GM18907 (cell line): Measurements from ENCODE around the gene PAPLN.
A peak's percentile ranks its signal among the peaks of the same experiment; 100 is the strongest.
"Not testable (repeated sequence)": the region's sequence is repeated elsewhere in the genome, so short reads cannot be mapped to it uniquely, and the experiment has no call there.

Experiments used
- ATAC-seq: cut with Tn5 transposase; IDR thresholded peaks from one replicate; pipeline ENCODE4 v1.9.1; 2021; ENCODE audit warnings: mild to moderate bottlenecking, moderate library complexity; ENCODE audit not compliant: unreplicated experiment

The PAPLN gene

GRCh38 chr14:73283608-73284379, 46.5 kb downstream of the PAPLN start:
- ATAC-seq = no peak

GRCh38 chr14:73285979-73286378, 48.7 kb downstream of the PAPLN start:
- no peak for ATAC-seq

- ATAC-seq = no peak
Measured at GRCh38 chr14:73286598-73286997, 49.3 kb downstream of the PAPLN start.

- ATAC-seq = no peak
Measured at GRCh38 chr14:73287071-73287470, 49.8 kb downstream of the PAPLN start.

GRCh38 chr14:73289308-73289707, 52.0 kb downstream of the PAPLN start:
- no peak for ATAC-seq

GRCh38 chr14:73289729-73290128, 52.4 kb downstream of the PAPLN start:
- ATAC-seq = no peak

GRCh38 chr14:73290279-73290678, 53.0 kb downstream of the PAPLN start:
- ATAC-seq = peak; percentile 72

- no peak for ATAC-seq
Measured at GRCh38 chr14:73293782-73294781, 56.8 kb downstream of the PAPLN start.

GRCh38 chr14:73295198-73295796, 58.0 kb downstream of the PAPLN start:
- ATAC-seq = no peak

- ATAC-seq = no peak
Measured at GRCh38 chr14:73305499-73305898, 68.2 kb downstream of the PAPLN start.

GRCh38 chr14:73307261-73307660, 70.0 kb downstream of the PAPLN start:
- ATAC-seq = no peak

- ATAC-seq = not testable (repeated sequence)
Measured at GRCh38 chr14:73309207-73309606, 71.9 kb downstream of the PAPLN start.

GRCh38 chr14:73311708-73312030, 74.4 kb downstream of the PAPLN start:
- no peak for ATAC-seq

- no peak for ATAC-seq
Measured at GRCh38 chr14:73312687-73313086, 75.4 kb downstream of the PAPLN start.

GRCh38 chr14:73313151-73313550, 75.8 kb downstream of the PAPLN start:
- no peak for ATAC-seq

GRCh38 chr14:73323896-73324399, 86.6 kb downstream of the PAPLN start:
- no peak for ATAC-seq
